ENCODE data around the gene SLFN13. TPM values are rescaled to one million over a fixed set of nuclear protein-coding genes. Genes with fewer than 3 reads are reported as not detected.

The SLFN13 gene
- total RNA-seq (2011; cell fraction: chromatin; rRNA removed; ENCODE audit: low replicate concordance): 0.07 and 1.2 TPM in 2 replicates
- total RNA-seq (2011; cell fraction: nucleolus; rRNA removed): under 0.01 and 0.13 TPM in 2 replicates
- 0.22 and 1.1 TPM in 2 replicates for total RNA-seq (2011; cell fraction: nucleoplasm; rRNA removed)
- total RNA-seq (2014; rRNA removed) (0.24 and 0.27 TPM in 2 replicates), total RNA-seq (2014; rRNA removed; fragmentation: Illumina TruSeq; extraction: Trizol) (0.04 and 0.10 TPM in 2 replicates), total RNA-seq (2015; rRNA removed; fragmentation: Illumina TruSeq; extraction: Trizol) (0.15 and 0.33 TPM in 2 replicates), total RNA-seq (2021) (0.29 and 0.49 TPM in 2 replicates), polyA plus RNA-seq (2011; rRNA removed) (0.17 TPM in 1 of 2 replicates, not detected in the other), polyA plus RNA-seq (2014; fragmentation: Illumina TruSeq; extraction: Trizol) (0.09 and 0.17 TPM in 2 replicates), polyA plus RNA-seq (2014; fragmentation: Nextera tagmentation; extraction: Ambion mirVana) (under 1 TPM; 0.06 to 0.11 TPM), polyA plus RNA-seq (2014; rRNA removed) (0.27 and 0.97 TPM in 2 replicates), polyA minus RNA-seq (2011; rRNA and poly(A)+ RNA removed) (not detected in 2 replicates), Bru-seq, nascent RNA (percentile 30 among the genes with signal in this experiment), BruChase-seq, experiment 1, labeled RNA remaining after a 2-hour chase (percentile 27 among the genes with signal in this experiment), BruChase-seq, experiment 2, labeled RNA remaining after a 6-hour chase (percentile 32 among the genes with signal in this experiment)
- polyA plus RNA-seq (2011; cell fraction: cytosol; rRNA removed): 0.01 and 0.34 TPM in 2 replicates
- polyA plus RNA-seq (2011; cell fraction: nucleus; rRNA removed): 0.01 and 0.10 TPM in 2 replicates
- 0.26 and 2.3 TPM in 2 replicates for polyA plus RNA-seq (2012)
- not detected in 2 replicates for polyA minus RNA-seq (2011; cell fraction: cytosol; rRNA and poly(A)+ RNA removed)
- 0.40 TPM in 1 of 2 replicates, not detected in the other for polyA minus RNA-seq (2011; cell fraction: nucleus; rRNA and poly(A)+ RNA removed)
- long read RNA-seq, experiment 1: 0 reads
- long read RNA-seq, experiment 2: 0 reads
- long read RNA-seq, experiment 3: 0 reads

- H3K27ac ChIP-seq (ENCODE audit: extremely low read depth, low read depth, low read length): no peak within 1 kb of the TSS
- H3K9ac ChIP-seq (ENCODE audit: insufficient read depth in 1 of 2, low read depth in 2 of 2, low read length in 2 of 2): peak within 1 kb of the TSS in 1 of 2 experiments; percentile 84; a peak in 3 of 4 replicates
- ChIA-PET POLR2A (interaction anchor here (0.6 to 1.0 kb wide), 3 partner anchors 15 to 1337 kb away, joined by 3 read pairs; no protein-coding TSS in a partner anchor), CTCF (ENCODE audit: low intra/inter-chr PET ratio) (no interaction called here)
- H3K27me3 ChIP-seq (ENCODE audit: control insufficient read depth in 2 of 2, insufficient read depth in 2 of 2, low read length in 2 of 2): peaks cover 13 to 19% of the 10 kb centered on the region in 2 experiments; a peak in 4 of 5 replicates
- ATAC-seq (peak; percentile 95), FAIRE-seq (peak; percentile 46), DNase-seq (ENCODE audit: extremely low read depth in 1 of 4, low spot score in 3 of 4) (peak; percentile 32 to 73 (median 56))
- H3K36me3 ChIP-seq (ENCODE audit: control insufficient read depth, insufficient read depth, low read length): no peaks in the 10 kb centered on the region
- peak within 1 kb of the TSS; percentile 30 for H3K4me3 ChIP-seq
- H3K79me2 ChIP-seq (ENCODE audit: control insufficient read depth, insufficient read depth, low read length): no peaks in the 10 kb centered on the region
- intact Hi-C loops (cut with micrococcal nuclease) (no loop called here), in situ Hi-C loops (cut with MboI) (no loop called here)
- peaks cover 0 to 13% of the 10 kb centered on the region in 2 experiments; a peak in 2 of 5 replicates for H3K4me1 ChIP-seq (replicated peaks in 1 of 2; ENCODE audit: control insufficient read depth in 2 of 2, insufficient read depth in 2 of 2, low read length in 2 of 2)
- BruUV-seq (replicated peaks): no TSS peak
- H3K9me1 ChIP-seq (ENCODE audit: control insufficient read depth, insufficient read depth, low read length): no peaks in the 10 kb centered on the region
- peak within 1 kb of the TSS; percentile 83 for H2AFZ ChIP-seq (ENCODE audit: low read depth, low read length)
- H3K9me3 ChIP-seq (replicated peaks; ENCODE audit: control insufficient read depth, insufficient read depth, low read depth, low read length): no peaks in the 10 kb centered on the region
- WGBS (ENCODE audit: insufficient coverage, low coverage, missing lambda C conversion rate): 21% methylated on average over 38 of the region's 44 CpGs
- H4K20me1 ChIP-seq (replicated peaks; ENCODE audit: control insufficient read depth, insufficient read depth, low read length): no peaks in the 10 kb centered on the region
- H3K4me2 ChIP-seq (ENCODE audit: insufficient read depth, low read length): peak within 1 kb of the TSS; percentile 65
- TF ChIP-seq MBD1 (CRISPR knock-in tag; IDR thresholded peaks at IDR 0.05) (0 out of 2 replicates have a peak, but pooled peaks have one; percentile 17), ELF1 (tag; IDR thresholded peaks at IDR 0.05) (no peak; the same call in 1 of the 2 replicates), SMAD1 (IDR thresholded peaks at IDR 0.05; ENCODE audit: low read depth, low read length, partially characterized antibody) (no peak), ZNF197 (CRISPR knock-in tag; IDR thresholded peaks at IDR 0.05; ENCODE audit: low read depth) (no peak), NFYB (IDR thresholded peaks at IDR 0.05; ENCODE audit: extremely low read depth, insufficient read length) (no peak), POLR2H (tag; IDR thresholded peaks at IDR 0.05; ENCODE audit: low read depth) (0 out of 2 replicates have a peak, but pooled peaks have one; percentile 30), CREB3L1 (IDR thresholded peaks at IDR 0.05; ENCODE audit: borderline replicate concordance, low read depth) (no peak), HES1 (IDR thresholded peaks at IDR 0.05; ENCODE audit: low read depth) (no peak), SAFB (IDR thresholded peaks at IDR 0.05; ENCODE audit: borderline replicate concordance, low read depth, low read length) (no peak), PRPF4 (IDR thresholded peaks at IDR 0.05; ENCODE audit: insufficient read depth, low read depth, low read length, poor library complexity, severe bottlenecking) (no peak)
Measured at GRCh38 chr17:35448214-35448898, at the start of gene SLFN13. TSS of gene SLFN13 (minus strand) at chr17:35448766. CDS start at chr17:35445680, 3,086 bp downstream.

Measured in K562 (cell line).